HepG2 (cell line): Measurements from ENCODE around the gene SLC22A13.

Experiments used
- ETV6 ChIP-seq: sonication (generic); formaldehyde crosslinking; conservative IDR thresholded peaks from 2 replicates; pipeline ENCODE4 v1.4.0; 2020; ENCODE audit warnings: missing genetic modification reagents
- EZH2 ChIP-seq: conservative IDR thresholded peaks from 2 replicates; pipeline ENCODE4 v1.6.1; 2012; ENCODE audit warnings: mild to moderate bottlenecking, low read depth, low read length, moderate library complexity
- POLR2A ChIP-seq, 2 experiments: IDR thresholded peaks; 2 replicates each; pipeline ENCODE4 v1.6.1; 2011; ENCODE audit warnings: low read depth in 2 of 2, low read length in 2 of 2, mild to moderate bottlenecking in 1 of 2, moderate library complexity in 1 of 2; ENCODE audit not compliant: insufficient read depth in 1 of 2
- POLR2G ChIP-seq: fragments of 200-400 bp; formaldehyde crosslinking; IDR thresholded peaks from 2 replicates; pipeline ENCODE4 v1.6.1; 2018; ENCODE audit warnings: mild to moderate bottlenecking, low read depth, low read length, moderate library complexity
- RAD21 ChIP-seq: fragments of 450-650 bp; formaldehyde crosslinking; IDR thresholded peaks from 2 replicates; pipeline ENCODE4 v1.5.0; 2020; ENCODE audit warnings: mild to moderate bottlenecking
- RARG ChIP-seq: sonication (generic); formaldehyde crosslinking; IDR thresholded peaks from 2 replicates; pipeline ENCODE4 v1.4.0; 2020; ENCODE audit warnings: low read depth, mild to moderate bottlenecking, missing genetic modification reagents
- ZBTB7A ChIP-seq: sonication (generic); formaldehyde crosslinking; IDR thresholded peaks from 2 replicates; pipeline ENCODE4 v1.8.0; 2022; ENCODE audit warnings: mild to moderate bottlenecking, missing genetic modification reagents
- ZNF12 ChIP-seq: sonication (generic); formaldehyde crosslinking; IDR thresholded peaks from 2 replicates; pipeline ENCODE4 v1.5.0; 2020; ENCODE audit warnings: missing genetic modification reagents
- ZNF549 ChIP-seq: sonication (generic); formaldehyde crosslinking; IDR thresholded peaks from 2 replicates; pipeline ENCODE4 v1.5.0; 2020; ENCODE audit warnings: missing genetic modification reagents

DNA sequence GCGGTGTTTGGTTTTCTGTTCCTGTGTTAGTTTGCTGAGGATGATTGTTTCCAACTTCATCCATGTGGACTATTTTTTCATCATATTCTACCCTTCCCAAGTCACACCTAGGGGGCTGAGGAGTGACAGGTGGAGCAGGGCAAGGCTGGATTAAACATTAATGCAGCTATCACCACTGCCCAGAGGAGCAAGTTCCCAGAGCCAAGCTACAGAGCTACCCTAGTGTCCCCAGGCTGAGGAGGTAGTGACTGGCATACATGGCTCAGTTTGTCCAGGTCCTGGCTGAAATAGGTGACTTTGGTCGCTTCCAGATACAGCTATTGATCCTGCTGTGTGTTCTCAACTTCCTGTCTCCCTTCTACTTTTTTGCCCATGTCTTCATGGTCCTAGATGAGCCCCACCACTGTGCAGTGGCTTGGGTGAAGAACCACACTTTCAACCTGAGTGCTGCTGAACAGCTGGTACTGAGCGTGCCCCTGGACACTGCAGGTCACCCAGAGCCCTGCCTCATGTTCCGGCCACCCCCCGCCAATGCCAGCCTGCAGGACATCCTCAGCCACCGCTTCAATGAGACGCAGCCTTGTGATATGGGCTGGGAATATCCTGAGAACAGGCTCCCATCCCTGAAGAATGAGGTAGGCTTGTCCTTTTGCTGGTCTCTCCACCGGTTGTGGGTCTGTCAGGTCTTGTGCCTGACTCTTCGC lies at the start of gene SLC22A13:
- TF ChIP-seq ZNF12 (CRISPR knock-in tag): no peak
- TF ChIP-seq POLR2A (IDR thresholded peaks at IDR 0.05; ENCODE audit: insufficient read depth in 1 of 2, low read depth in 2 of 2, low read length in 2 of 2): no peak
- TF ChIP-seq ZNF549 (CRISPR knock-in tag): no peak
- no peak for TF ChIP-seq ZBTB7A (CRISPR knock-in tag)
- TF ChIP-seq EZH2: no peak
- no peak for TF ChIP-seq RAD21 (CRISPR knock-in tag)
- TF ChIP-seq RARG (CRISPR knock-in tag): no peak
- TF ChIP-seq ETV6 (CRISPR knock-in tag): no peak
- TF ChIP-seq POLR2G: no peak
